GM23248 (cell line): ENCODE data around the gene PTPN6. TPM values are rescaled to one million over a fixed set of nuclear protein-coding genes. Genes with fewer than 3 reads are reported as not detected.
A peak's percentile ranks its signal among the peaks of the same experiment; 100 is the strongest.

ENCODE experiments used
- DNase-seq: peaks from one replicate; pipeline ENCODE4 v3.0.0-alpha.2; 2015
- H2AFZ ChIP-seq: fragments of 200-600 bp; sonication (generic); 2 replicates; pipeline ENCODE4 v1.6.1; 2016; ENCODE audit warnings: antibody characterized with exemption
- H3F3A ChIP-seq: fragments of 200-600 bp; sonication (generic); 2 replicates; pipeline ENCODE4 v1.6.1; 2016; ENCODE audit warnings: mild to moderate bottlenecking, antibody characterized with exemption, mixed run types; ENCODE audit not compliant: insufficient read depth
- H3K27ac ChIP-seq: fragments of 200-600 bp; sonication (generic); 2 replicates; pipeline ENCODE4 v1.5.1; 2016; ENCODE audit warnings: mild to moderate bottlenecking
- H3K27me3 ChIP-seq: fragments of 200-600 bp; sonication (generic); replicated peaks from 2 replicates; pipeline ENCODE4 v1.6.1; 2016; ENCODE audit warnings: mild to moderate bottlenecking; ENCODE audit not compliant: insufficient read depth
- H3K36me3 ChIP-seq: fragments of 200-600 bp; sonication (generic); 2 replicates; pipeline ENCODE4 v1.6.1; 2016; ENCODE audit warnings: low read depth, mild to moderate bottlenecking
- H3K4me1 ChIP-seq: fragments of 200-600 bp; sonication (generic); 2 replicates; pipeline ENCODE4 v1.6.1; 2016; ENCODE audit warnings: mild to moderate bottlenecking; ENCODE audit not compliant: insufficient read depth
- H3K4me2 ChIP-seq: fragments of 200-600 bp; sonication (generic); one replicate; pipeline ENCODE4 v1.6.1; 2016; ENCODE audit warnings: mild to moderate bottlenecking; ENCODE audit not compliant: unreplicated experiment
- H3K4me3 ChIP-seq: fragments of 200-600 bp; sonication (generic); 2 replicates; pipeline ENCODE4 v1.5.1; 2016; ENCODE audit warnings: mild to moderate bottlenecking
- H3K79me2 ChIP-seq: fragments of 200-600 bp; sonication (generic); 2 replicates; pipeline ENCODE4 v1.6.1; 2016; ENCODE audit warnings: mild to moderate bottlenecking; ENCODE audit not compliant: insufficient read depth
- H3K9ac ChIP-seq: fragments of 200-600 bp; sonication (generic); 2 replicates; pipeline ENCODE4 v1.6.1; 2016; ENCODE audit warnings: mild to moderate bottlenecking
- H3K9me2 ChIP-seq: fragments of 200-600 bp; sonication (generic); 2 replicates; pipeline ENCODE4 v1.6.1; 2016; ENCODE audit warnings: mixed run types, mild to moderate bottlenecking, moderate library complexity; ENCODE audit not compliant: insufficient read depth
- H3K9me3 ChIP-seq: fragments of 200-600 bp; sonication (generic); one replicate; pipeline ENCODE4 v1.6.1; 2017; ENCODE audit warnings: low read depth
- H4K20me1 ChIP-seq: fragments of 200-600 bp; sonication (generic); 2 replicates; pipeline ENCODE4 v1.6.0; 2016; ENCODE audit not compliant: insufficient read depth
- EZH2 ChIP-seq: fragments of 200-600 bp; sonication (generic); IDR thresholded peaks from 2 replicates; pipeline ENCODE4 v1.6.1; 2018; ENCODE audit warnings: antibody characterized with exemption, mild to moderate bottlenecking; ENCODE audit not compliant: insufficient read depth, poor library complexity, severe bottlenecking
- EZH2phosphoT487 ChIP-seq: fragments of 200-600 bp; sonication (generic); IDR thresholded peaks from 2 replicates; pipeline ENCODE4 v1.6.1; 2018; ENCODE audit warnings: antibody characterized with exemption, moderate library complexity, mild to moderate bottlenecking, low read depth; ENCODE audit not compliant: insufficient read depth
- WGBS, 2 experiments: methylation state at CpG; one replicate each; pipeline ENCODE4 v1.1.6; 2015 to 2017; ENCODE audit warnings: low lambda C conversion rate in 2 of 2, low coverage in 1 of 2; ENCODE audit errors: missing lambda C conversion rate in 2 of 2; 5-methylcytosine and 5-hydroxymethylcytosine counted together
- in situ Hi-C: fragments of 300-500 bp; cut with MboI; formaldehyde crosslinking; loops from 2 replicates; pipeline ENCODE4 v1.15.0; 2020
- polyA plus RNA-seq: library from polyadenylated mRNA; unstranded; fragments of >200 nt; fragmentation: Nextera tagmentation; extraction: Ambion mirVana; gene quantifications from 2 replicates; pipeline ENCODE4 v1.2.1, GENCODE V29; 2016
- total RNA-seq: library from RNA; depleted of rRNA; stranded (reverse); fragments of >200 nt; shearing (Covaris generic); gene quantifications from 2 replicates; pipeline ENCODE4 v1.2.3, GENCODE V29; 2014

PTPN6 gene
- total and polyA plus RNA-seq, 2 experiments from 2014 or later, result 0.21 TPM; not detected in 1

- no peak within 1 kb of the TSS for H3K27ac ChIP-seq
- TF ChIP-seq EZH2 (no peak), EZH2phosphoT487 (no peak)
- in situ Hi-C loops, result no loop called here
- H3K79me2 ChIP-seq, result peaks cover 11% of the 10 kb centered on the region; the same call in 1 of the 2 replicates
- H3F3A ChIP-seq, result no peaks in the 10 kb centered on the region
- H3K4me2 ChIP-seq, result peak within 1 kb of the TSS; percentile 86
- 1 to 2% methylated on average over 51 to 68 of the region's 68 CpGs for WGBS, 2 experiments
- no peaks in the 10 kb centered on the region for H4K20me1 ChIP-seq
- peak within 1 kb of the TSS; percentile 94 for H3K4me3 ChIP-seq
- no peaks in the 10 kb centered on the region for H3K9me2 ChIP-seq
- H2AFZ ChIP-seq, result peak within 1 kb of the TSS; percentile 89
- no peaks in the 10 kb centered on the region for H3K27me3 ChIP-seq
- no peaks in the 10 kb centered on the region for H3K9me3 ChIP-seq
- H3K36me3 ChIP-seq, result no peaks in the 10 kb centered on the region
- peak within 1 kb of the TSS; percentile 82 for H3K9ac ChIP-seq
- H3K4me1 ChIP-seq, result peaks cover 10% of the 10 kb centered on the region; the same call in 1 of the 2 replicates
- DNase-seq, result peak; percentile 92
Measured at GRCh38 chr12:6914246-6914946, 36.8 kb upstream of the PTPN6 start, which contains the start of gene ENO2. Gene ENO2, plus strand, starts transcription at chr12:6914580. Its CDS starts 1,253 bp downstream, at chr12:6915833.

- peak overlapping the region; percentile 89 for H2AFZ ChIP-seq
- WGBS, 2 experiments, result 13 to 14% methylated on average over 24 to 29 of the region's 29 CpGs
- peak overlapping the region; percentile 82 for H3K9ac ChIP-seq
- peaks cover 10% of the 10 kb centered on the region; the same call in 1 of the 2 replicates for H3K4me1 ChIP-seq
- no peaks in the 10 kb centered on the region for H4K20me1 ChIP-seq
- H3K9me2 ChIP-seq, result no peaks in the 10 kb centered on the region
- no peaks in the 10 kb centered on the region for H3F3A ChIP-seq
- H3K36me3 ChIP-seq, result no peaks in the 10 kb centered on the region
- peaks cover 11% of the 10 kb centered on the region; the same call in 1 of the 2 replicates for H3K79me2 ChIP-seq
- no peak for DNase-seq
- H3K27me3 ChIP-seq, result no peaks in the 10 kb centered on the region
- peak overlapping the region; percentile 94 for H3K4me3 ChIP-seq
- H3K4me2 ChIP-seq, result peak overlapping the region; percentile 86
- in situ Hi-C loops, result no loop called here
- H3K27ac ChIP-seq, result no peak overlapping the region
- TF ChIP-seq EZH2 (no peak), EZH2phosphoT487 (no peak)
- no peaks in the 10 kb centered on the region for H3K9me3 ChIP-seq
Measured at GRCh38 chr12:6914947-6915788, 36.0 kb upstream of the PTPN6 start.

GRCh38 chr12:6915789-6916285, 35.3 kb upstream of the PTPN6 start:
- H3K9me3 ChIP-seq, result no peaks in the 10 kb centered on the region
- H3K4me1 ChIP-seq, result peaks cover 10% of the 10 kb centered on the region; the same call in 1 of the 2 replicates
- in situ Hi-C loops, result no loop called here
- H2AFZ ChIP-seq, result no peak overlapping the region
- H3K27me3 ChIP-seq, result no peaks in the 10 kb centered on the region
- DNase-seq, result no peak
- H4K20me1 ChIP-seq, result no peaks in the 10 kb centered on the region
- peaks cover 11% of the 10 kb centered on the region; the same call in 1 of the 2 replicates for H3K79me2 ChIP-seq
- no peaks in the 10 kb centered on the region for H3K36me3 ChIP-seq
- peak overlapping the region; percentile 94 for H3K4me3 ChIP-seq
- H3K9me2 ChIP-seq, result no peaks in the 10 kb centered on the region
- H3K27ac ChIP-seq, result no peak overlapping the region
- 78 to 81% methylated on average over 14 of the region's 14 CpGs for WGBS, 2 experiments
- H3K4me2 ChIP-seq, result no peak overlapping the region
- TF ChIP-seq EZH2phosphoT487, result no peak
- H3F3A ChIP-seq, result no peaks in the 10 kb centered on the region
- no peak overlapping the region for H3K9ac ChIP-seq

- Histone ChIP-seq H3K9me3 (no peaks in the 10 kb centered on the region), H3K27ac (no peak overlapping the region), H4K20me1 (no peaks in the 10 kb centered on the region), H3K4me2 (no peak overlapping the region), H3K79me2 (peaks cover 11% of the 10 kb centered on the region; the same call in 1 of the 2 replicates), H3K9ac (no peak overlapping the region), H3K9me2 (no peaks in the 10 kb centered on the region), H3F3A (no peaks in the 10 kb centered on the region), H3K36me3 (no peaks in the 10 kb centered on the region), H3K27me3 (no peaks in the 10 kb centered on the region), H3K4me1 (peaks cover 10% of the 10 kb centered on the region; the same call in 1 of the 2 replicates), H2AFZ (no peak overlapping the region), H3K4me3 (no peak overlapping the region)
- TF ChIP-seq EZH2phosphoT487, result no peak
- no peak for TF ChIP-seq EZH2
- DNase-seq, result no peak
- in situ Hi-C loops, result no loop called here
- 85 to 90% methylated on average over 7 to 11 of the region's 11 CpGs for WGBS, 2 experiments
Measured at GRCh38 chr12:6916426-6917200, 34.5 kb upstream of the PTPN6 start.
